SK-N-SH (cell line): ENCODE results near the gene LY6G6C.

ENCODE experiments used
- CTCF ChIP-seq: fragments of 200-600 bp; sonication (generic); IDR thresholded peaks from 2 replicates; pipeline ENCODE4 v1.6.1; 2017; ENCODE audit warnings: antibody characterized with exemption, mild to moderate bottlenecking, moderate library complexity
- ELF1 ChIP-seq: IDR thresholded peaks from 2 replicates; pipeline ENCODE4 v1.4.0; 2012
- EP300 ChIP-seq, 2 experiments: IDR thresholded peaks; 2 replicates each; pipeline versions ENCODE4 v1.4.0 to v1.6.1; 2012; ENCODE audit warnings: borderline replicate concordance in 1 of 2, low read depth in 1 of 2, low read length in 1 of 2
- EZH2phosphoT487 ChIP-seq: fragments of 200-600 bp; sonication (generic); IDR thresholded peaks from 2 replicates; pipeline ENCODE4 v1.6.1; 2017; ENCODE audit warnings: low read depth, mixed run types, mild to moderate bottlenecking, antibody characterized with exemption, moderate library complexity, borderline replicate concordance
- MAX ChIP-seq: IDR thresholded peaks from 2 replicates; pipeline ENCODE4 v1.4.0; 2012; ENCODE audit warnings: low read depth
- MEF2A ChIP-seq: IDR thresholded peaks from 2 replicates; pipeline ENCODE4 v1.4.0; 2012; ENCODE audit warnings: low read depth, borderline replicate concordance
- MXI1 ChIP-seq: IDR thresholded peaks from 2 replicates; pipeline ENCODE4 v1.6.1; 2012; ENCODE audit warnings: mild to moderate bottlenecking, low read depth, low read length, improper control_type of control experiment
- PBX3 ChIP-seq: IDR thresholded peaks from 2 replicates; pipeline ENCODE4; 2012
- POLR2AphosphoS5 ChIP-seq: IDR thresholded peaks from 2 replicates; pipeline ENCODE4 v1.6.1; 2012; ENCODE audit warnings: low read depth, low read length
- RAD21 ChIP-seq: IDR thresholded peaks from 2 replicates; pipeline ENCODE4 v1.6.1; 2012; ENCODE audit warnings: mild to moderate bottlenecking, low read length
- SIN3A ChIP-seq: IDR thresholded peaks from 2 replicates; pipeline ENCODE4 v1.6.1; 2012; ENCODE audit warnings: low read depth, mild to moderate bottlenecking, low read length, moderate library complexity, borderline replicate concordance
- SMC3 ChIP-seq: IDR thresholded peaks from 2 replicates; pipeline ENCODE4 v1.6.1; 2012; ENCODE audit warnings: low read depth, low read length, improper control_type of control experiment
- TCF12 ChIP-seq: IDR thresholded peaks from 2 replicates; pipeline ENCODE4 v1.4.0; 2012
- YY1 ChIP-seq: IDR thresholded peaks from 2 replicates; pipeline ENCODE4 v1.4.0; 2012; ENCODE audit warnings: low read depth, mild to moderate bottlenecking

GRCh38 chr6:31701666-31702404 is 19.7 kb downstream of the LY6G6C start:
- no peak for TF ChIP-seq CTCF
- no peak for TF ChIP-seq RAD21
- TF ChIP-seq ELF1, result no peak
- no peak for TF ChIP-seq SMC3
- TF ChIP-seq SIN3A, result no peak
- no peak for TF ChIP-seq EZH2phosphoT487
- no peak for TF ChIP-seq MEF2A
- TF ChIP-seq EP300 (IDR thresholded peaks at IDR 0.05; ENCODE audit: borderline replicate concordance in 1 of 2, low read depth in 1 of 2, low read length in 1 of 2), result no peak
- TF ChIP-seq MXI1, result no peak; the same call in 1 of the 2 replicates
- no peak for TF ChIP-seq POLR2AphosphoS5
- TF ChIP-seq MAX, result no peak
- no peak for TF ChIP-seq PBX3
- TF ChIP-seq YY1, result no peak
- no peak for TF ChIP-seq TCF12
